Stimulated activated CD8-positive, alpha-beta memory T cell treated with anti-CD3 and anti-CD28 coated beads, Interleukin-15, amount 100 ng/mL, for 24 hours (primary cell): ENCODE measurements around the gene HSPA4.
"Not testable (repeated sequence)": the region's sequence is repeated elsewhere in the genome, so short reads cannot be mapped to it uniquely, and the experiment has no call there.

Source experiments
- DNase-seq: peaks from one replicate; pipeline ENCODE4 v3.0.0-alpha.2; 2020; ENCODE audit warnings: low read depth

Gene HSPA4

GRCh38 chr5:133051542-133052316 is at the start of gene HSPA4:
Gene HSPA4, plus strand, starts transcription at chr5:133052013. Its CDS starts 238 bp downstream, at chr5:133052251.
- peak; percentile 84 for DNase-seq

GRCh38 chr5:133006653-133007052 is 45.2 kb upstream of the HSPA4 start:
- no peak for DNase-seq

GRCh38 chr5:133008455-133008854 is 43.4 kb upstream of the HSPA4 start:
- DNase-seq, result not testable (repeated sequence)

- DNase-seq, result no peak
Observed at GRCh38 chr5:133015466-133015865, 36.3 kb upstream of the HSPA4 start.

GRCh38 chr5:133017964-133018363 is 33.8 kb upstream of the HSPA4 start:
- DNase-seq, result no peak

GRCh38 chr5:133019471-133019870 is 32.3 kb upstream of the HSPA4 start:
- DNase-seq, result not testable (repeated sequence)

GRCh38 chr5:133025804-133026663 is 25.8 kb upstream of the HSPA4 start, which contains the start of gene ZCCHC10:
Gene ZCCHC10, minus strand, starts transcription at chr5:133026549. Its CDS starts 12 bp downstream, at chr5:133026537.
- DNase-seq, result peak; percentile 72

- no peak for DNase-seq
Observed at GRCh38 chr5:133026664-133027153, 25.1 kb upstream of the HSPA4 start.

- DNase-seq, result no peak
Observed at GRCh38 chr5:133029416-133029815, 22.4 kb upstream of the HSPA4 start.

GRCh38 chr5:133030343-133031005 is 21.3 kb upstream of the HSPA4 start:
- no peak for DNase-seq

GRCh38 chr5:133032852-133033742 is 18.7 kb upstream of the HSPA4 start:
- DNase-seq, result no peak

GRCh38 chr5:133034064-133034463 is 17.7 kb upstream of the HSPA4 start:
- no peak for DNase-seq

- DNase-seq, result no peak
Observed at GRCh38 chr5:133035224-133035623, 16.6 kb upstream of the HSPA4 start.

- not testable (repeated sequence) for DNase-seq
Observed at GRCh38 chr5:133036677-133037076, 15.1 kb upstream of the HSPA4 start.

GRCh38 chr5:133041157-133041784 is 10.5 kb upstream of the HSPA4 start:
- DNase-seq, result no peak

- DNase-seq, result no peak
Observed at GRCh38 chr5:133041910-133042309, 9.9 kb upstream of the HSPA4 start.

GRCh38 chr5:133046560-133046959 is 5.3 kb upstream of the HSPA4 start:
- DNase-seq, result not testable (repeated sequence)

- DNase-seq, result no peak
Observed at GRCh38 chr5:133047404-133047803, 4.4 kb upstream of the HSPA4 start.

- no peak for DNase-seq
Observed at GRCh38 chr5:133048993-133049725, 2.7 kb upstream of the HSPA4 start.

GRCh38 chr5:133049726-133050048 is 2.1 kb upstream of the HSPA4 start:
- no peak for DNase-seq
